ENCODE results near the gene SAMD14.

DNA sequence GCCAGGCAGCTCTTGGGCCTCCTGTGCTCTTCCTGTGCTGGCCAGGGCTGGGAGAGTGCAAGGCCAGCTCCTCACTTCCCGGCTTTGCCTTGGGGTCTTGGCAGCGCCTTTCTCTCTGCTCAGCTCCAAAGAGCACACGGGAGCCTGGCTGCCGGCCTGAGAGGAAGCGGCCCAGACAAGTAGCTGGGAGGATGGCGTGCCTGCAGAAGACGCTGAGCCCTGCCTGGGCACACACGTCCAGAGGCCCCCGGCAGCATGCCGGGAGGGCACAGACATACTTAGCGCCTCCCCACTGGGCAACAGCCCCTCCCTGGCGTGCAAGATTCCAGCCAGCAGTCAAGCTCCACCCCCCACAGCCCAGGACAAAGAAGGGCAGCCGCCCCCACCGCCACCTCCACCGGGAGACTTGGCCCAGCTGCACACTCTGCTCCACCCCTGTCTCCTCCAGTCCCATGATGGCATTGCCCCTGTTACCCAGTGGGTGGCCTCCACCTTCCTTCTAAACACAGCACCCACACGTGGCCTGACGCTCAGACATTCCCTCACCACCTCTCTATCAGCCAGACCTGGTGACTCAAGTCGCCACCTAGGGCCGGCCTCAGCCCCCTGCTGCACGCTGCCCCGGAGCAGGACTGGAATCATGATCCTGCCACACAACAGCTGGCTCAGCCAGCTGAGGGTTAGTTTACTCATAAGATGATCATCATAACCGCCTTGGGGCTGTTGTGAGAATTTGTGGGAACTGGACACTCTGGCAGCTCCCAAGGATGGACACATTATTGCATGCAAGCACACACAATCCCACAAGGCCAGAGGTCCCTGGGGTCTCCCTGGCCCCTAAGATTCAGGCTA, 48.2 kb upstream of the SAMD14 start:
- no peak for TF ChIP-seq POLR2A (IDR thresholded peaks at IDR 0.05; ENCODE audit: low read length)
- no peak for TF ChIP-seq GATA1 (IDR thresholded peaks at IDR 0.05; ENCODE audit: low read depth, low read length)
